Prostate gland (tissue), 2 donors: ENCODE measurements around the gene RNF175. TPM values are rescaled to one million over a fixed set of nuclear protein-coding genes. Genes with fewer than 3 reads are reported as not detected.

Experiments
- DNase-seq: peaks from one replicate; pipeline ENCODE4 v3.0.0-alpha.2; 2019; ENCODE audit warnings: low spot score
- H3K27ac ChIP-seq, 2 donors: fragments of 200-600 bp; sonication (generic); 2 replicates each; pipeline ENCODE4 v1.5.1; 2017 to 2019
- H3K27me3 ChIP-seq: fragments of 200-600 bp; sonication (generic); replicated peaks from 2 replicates; pipeline ENCODE4 v1.5.1; 2019; ENCODE audit not compliant: insufficient read depth
- H3K36me3 ChIP-seq, 2 donors: fragments of 200-600 bp; sonication (generic); 1 replicate in 1 of 2; 2 replicates in 1 of 2; pipeline versions ENCODE4 v1.5.1 to v1.8.1; 2017 to 2019
- H3K4me1 ChIP-seq: fragments of 200-600 bp; sonication (generic); replicated peaks from 2 replicates; pipeline ENCODE4 v1.5.1; 2019
- H3K4me3 ChIP-seq, 2 donors: fragments of 200-600 bp; sonication (generic); 2 replicates each; pipeline ENCODE4 v1.5.1; 2017 to 2019
- H3K9me3 ChIP-seq: fragments of 200-600 bp; sonication (generic); 2 replicates; pipeline ENCODE4 v1.5.1; 2017
- CTCF ChIP-seq, 4 experiments: fragments of 200-600 bp in 2 of 4; fragments of 450-650 bp in 2 of 4; sonication (generic) in 2 of 4; IDR thresholded peaks; 1 replicate in 3 of 4; 2 replicates in 1 of 4; pipeline ENCODE4 v1.5.1; 2016 to 2019; ENCODE audit warnings: antibody characterized with exemption in 4 of 4, mild to moderate bottlenecking in 2 of 4, moderate library complexity in 2 of 4
- POLR2A ChIP-seq: fragments of 450-650 bp; IDR thresholded peaks from one replicate; pipeline ENCODE4 v1.6.1; 2016; ENCODE audit warnings: antibody characterized with exemption, mild to moderate bottlenecking
- POLR2AphosphoS5 ChIP-seq: sonication (generic); formaldehyde crosslinking; IDR thresholded peaks from one replicate; pipeline ENCODE4 v1.6.1; 2017; ENCODE audit warnings: antibody characterized with exemption
- WGBS: methylation state at CpG from one replicate; pipeline ENCODE4 v1.1.5; 2018; 5-methylcytosine and 5-hydroxymethylcytosine counted together
- intact Hi-C: fragments of 100-400 bp; cut with DNase I; formaldehyde crosslinking; loops from one replicate; pipeline ENCODE4 v1.14.2; 2022
- total RNA-seq, 2 donors: library from RNA; depleted of rRNA; stranded (reverse); fragments of >200 nt; gene quantifications; one replicate each; pipeline ENCODE4 v1.1.0, GENCODE V29; 2016

RNF175 gene
- total RNA-seq = 1 to 10 TPM in 1 of 2 donors, not detected in 1; 1.9 TPM

DNA sequence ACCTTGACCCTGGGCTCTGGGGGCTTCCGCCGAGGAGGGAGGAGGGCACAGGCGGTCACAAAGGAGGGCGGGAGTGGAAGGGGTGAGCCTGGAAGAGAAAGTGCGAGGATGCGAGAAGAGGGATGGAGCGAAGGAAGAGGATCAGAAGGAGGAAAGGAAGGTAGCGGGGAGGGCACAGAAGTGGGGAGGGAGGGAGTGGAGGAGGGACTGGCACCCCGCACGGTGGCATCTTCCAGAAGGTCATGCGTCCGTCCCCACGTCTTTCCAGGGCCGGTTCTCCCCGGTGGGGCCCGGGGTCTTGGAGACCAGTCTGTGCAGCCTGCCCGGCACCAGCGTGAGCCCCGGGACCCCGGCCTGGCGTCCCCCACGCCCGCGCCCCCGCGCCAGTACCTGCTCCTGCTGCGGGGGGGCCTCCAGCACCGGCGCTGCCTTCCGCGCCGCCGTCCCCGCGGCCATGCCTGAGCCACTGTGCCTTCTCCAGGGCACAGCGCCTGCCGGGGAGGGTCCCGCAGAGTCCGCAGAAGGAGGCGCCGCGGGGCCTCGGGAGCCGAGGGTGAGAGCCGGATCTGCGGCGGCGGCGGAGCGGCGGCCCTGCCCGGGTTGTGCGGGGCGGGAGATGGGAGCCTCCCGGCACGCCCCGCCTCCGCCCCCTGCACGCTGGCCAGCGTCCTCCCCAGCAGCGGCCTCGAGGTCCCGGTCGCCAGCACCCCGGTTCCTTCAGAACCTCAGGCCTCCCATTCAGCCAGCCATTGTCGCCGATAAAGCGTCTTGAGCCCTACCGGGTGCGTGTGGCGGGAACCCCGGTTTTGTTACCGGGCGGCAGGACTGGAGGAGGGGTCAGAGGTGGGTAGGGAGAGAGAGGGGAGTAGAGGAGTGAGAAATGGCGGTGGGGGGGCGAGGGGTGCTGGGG, at the start of gene RNF175:
Gene RNF175, minus strand, starts transcription at position 618 of the 910 bp plus-strand sequence. Its CDS starts 162 bp downstream, at position 456.
- Histone ChIP-seq H3K27me3 (no peaks in the 10 kb centered on the region), H3K9me3 (no peaks in the 10 kb centered on the region), H3K27ac (peak within 1 kb of the TSS in 1 of 2 donors; percentile 14), H3K4me3 (peak within 1 kb of the TSS; percentile 39 to 43), H3K4me1 (no peaks in the 10 kb centered on the region), H3K36me3 (no peaks in the 10 kb centered on the region)
- 6% methylated on average over 56 of the region's 76 CpGs for WGBS
- no peak for DNase-seq
- intact Hi-C loops = no loop called here
- no peak for TF ChIP-seq POLR2AphosphoS5
- no peak for TF ChIP-seq POLR2A
- TF ChIP-seq CTCF (IDR thresholded peaks at IDR 0.05) = no peak

GRCh38 chr4:153809307-153809706, 49.5 kb upstream of the RNF175 start:
- Histone ChIP-seq H3K4me1 (no peaks in the 10 kb centered on the region), H3K27ac (no peak overlapping the region), H3K27me3 (no peaks in the 10 kb centered on the region), H3K36me3 (no peaks in the 10 kb centered on the region), H3K9me3 (no peaks in the 10 kb centered on the region), H3K4me3 (no peak overlapping the region)
- TF ChIP-seq POLR2AphosphoS5 = no peak
- TF ChIP-seq CTCF (IDR thresholded peaks at IDR 0.05) = no peak
- no peak for TF ChIP-seq POLR2A
- intact Hi-C loops = no loop called here
- DNase-seq = no peak

GRCh38 chr4:153808175-153808574, 48.4 kb upstream of the RNF175 start:
- Histone ChIP-seq H3K27ac (no peak overlapping the region), H3K4me3 (no peak overlapping the region), H3K36me3 (no peaks in the 10 kb centered on the region), H3K4me1 (no peaks in the 10 kb centered on the region), H3K27me3 (no peaks in the 10 kb centered on the region), H3K9me3 (no peaks in the 10 kb centered on the region)
- no peak for TF ChIP-seq POLR2A
- TF ChIP-seq POLR2AphosphoS5 = no peak
- no peak for TF ChIP-seq CTCF (IDR thresholded peaks at IDR 0.05)
- no peak for DNase-seq
- 25% methylated on average over 1 of the region's 1 CpG for WGBS
- intact Hi-C loops = no loop called here

GRCh38 chr4:153806073-153806472, 46.2 kb upstream of the RNF175 start:
- intact Hi-C loops = no loop called here
- Histone ChIP-seq H3K27ac (no peak overlapping the region), H3K4me3 (no peak overlapping the region), H3K4me1 (no peaks in the 10 kb centered on the region), H3K27me3 (no peaks in the 10 kb centered on the region), H3K9me3 (no peaks in the 10 kb centered on the region), H3K36me3 (no peaks in the 10 kb centered on the region)
- TF ChIP-seq CTCF (IDR thresholded peaks at IDR 0.05) (no peak), POLR2AphosphoS5 (no peak), POLR2A (no peak)
- no peak for DNase-seq
- 96% methylated on average over 21 of the region's 30 CpGs for WGBS

DNA sequence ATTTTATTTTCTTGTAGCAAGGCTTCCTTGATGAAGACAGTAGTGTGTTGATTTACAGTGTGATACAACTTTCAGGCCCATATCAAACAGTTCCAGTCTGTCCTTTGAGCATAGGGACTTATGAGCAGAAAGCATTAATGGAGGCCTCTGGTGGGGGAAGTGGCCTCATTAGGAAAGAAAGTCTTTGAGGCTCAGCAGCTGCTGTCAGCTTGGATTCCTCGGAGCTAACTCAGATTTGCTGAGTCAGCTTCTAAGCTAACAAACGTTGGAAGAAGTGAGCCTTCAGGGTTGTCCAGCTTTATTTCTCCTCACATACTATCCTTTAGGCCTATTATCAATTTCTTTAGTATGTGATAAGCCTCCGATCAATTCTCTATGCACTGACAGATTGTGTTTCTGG, 44.9 kb upstream of the RNF175 start:
- 31% methylated on average over 3 of the region's 3 CpGs for WGBS
- no peak for DNase-seq

More for the DNA sequence above, 44.9 kb upstream of the RNF175 start:
- Histone ChIP-seq H3K36me3 (no peaks in the 10 kb centered on the region), H3K9me3 (no peaks in the 10 kb centered on the region), H3K27me3 (peaks cover 2% of the 10 kb centered on the region), H3K27ac (no peak overlapping the region), H3K4me1 (no peaks in the 10 kb centered on the region), H3K4me3 (no peak overlapping the region)
- intact Hi-C loops = no loop called here
- TF ChIP-seq POLR2AphosphoS5 (no peak), POLR2A (no peak), CTCF (IDR thresholded peaks at IDR 0.05) (no peak)
